AG08396 (cell line): ENCODE data around the gene KRT16.
"Not testable (repeated sequence)": the region's sequence is repeated elsewhere in the genome, so short reads cannot be mapped to it uniquely, and the experiment has no call there.

ENCODE experiments used
- DNase-seq: peaks from one replicate; pipeline ENCODE4 v3.0.0; 2012; ENCODE audit warnings: low spot score, mixed read lengths

KRT16 gene

GRCh38 chr17:41628073-41628370 lies 15.5 kb upstream of the KRT16 start:
- not testable (repeated sequence) for DNase-seq

DNA sequence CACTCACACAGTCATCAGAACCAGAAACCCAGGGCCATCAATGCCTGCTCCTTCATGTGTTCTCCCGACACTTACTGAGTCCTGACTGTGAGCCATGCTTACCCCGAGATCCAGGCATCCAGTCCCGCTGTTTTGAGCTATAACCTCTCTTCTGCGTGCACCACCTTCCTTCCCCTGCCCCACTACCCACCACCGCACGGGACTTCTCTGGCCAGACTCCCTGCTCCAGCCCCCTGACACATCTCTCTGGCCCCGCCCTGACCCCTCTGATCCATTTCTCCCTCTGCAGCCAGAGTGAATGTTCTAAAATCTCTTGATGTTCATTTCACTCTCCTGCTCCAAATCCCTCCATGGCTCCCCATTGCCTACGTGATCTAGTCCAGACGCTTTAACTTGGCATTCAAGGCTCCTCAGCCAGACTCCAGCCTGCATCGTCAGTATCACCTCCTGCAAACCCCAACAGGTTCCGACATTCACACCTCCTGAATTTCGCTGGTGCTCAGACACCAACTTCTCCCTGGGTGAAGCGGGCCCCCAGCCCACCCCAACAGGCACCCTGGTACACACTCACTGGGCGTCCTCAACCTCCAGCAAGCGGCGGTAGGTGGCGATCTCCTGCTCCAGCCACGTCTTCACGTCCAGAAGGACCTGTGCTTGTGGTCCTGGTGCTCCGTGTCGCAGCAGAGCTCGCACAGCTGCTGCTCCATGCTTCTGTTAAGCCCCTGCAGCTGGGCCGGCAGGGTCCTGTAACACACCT lies 14.9 kb upstream of the KRT16 start:
- DNase-seq, result no peak

DNA sequence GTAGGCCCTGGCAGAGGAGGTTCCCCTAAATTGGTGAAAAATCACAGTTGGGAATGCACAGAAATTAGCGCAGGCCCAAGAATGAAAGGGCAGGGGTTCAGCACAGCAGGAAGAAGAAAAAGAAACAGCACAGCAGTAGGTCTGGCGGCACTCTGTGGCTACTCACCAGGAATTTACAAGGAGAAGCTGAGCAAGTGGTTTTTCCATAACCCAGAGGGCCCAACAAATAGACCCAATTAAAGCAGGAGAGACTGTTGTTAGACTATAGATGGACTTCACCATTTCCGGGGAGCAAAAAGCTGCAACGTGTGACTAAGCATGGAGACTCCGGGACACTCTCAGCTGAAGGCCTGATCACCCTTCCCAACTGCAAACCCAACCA lies 14.3 kb upstream of the KRT16 start:
- not testable (repeated sequence) for DNase-seq

DNA sequence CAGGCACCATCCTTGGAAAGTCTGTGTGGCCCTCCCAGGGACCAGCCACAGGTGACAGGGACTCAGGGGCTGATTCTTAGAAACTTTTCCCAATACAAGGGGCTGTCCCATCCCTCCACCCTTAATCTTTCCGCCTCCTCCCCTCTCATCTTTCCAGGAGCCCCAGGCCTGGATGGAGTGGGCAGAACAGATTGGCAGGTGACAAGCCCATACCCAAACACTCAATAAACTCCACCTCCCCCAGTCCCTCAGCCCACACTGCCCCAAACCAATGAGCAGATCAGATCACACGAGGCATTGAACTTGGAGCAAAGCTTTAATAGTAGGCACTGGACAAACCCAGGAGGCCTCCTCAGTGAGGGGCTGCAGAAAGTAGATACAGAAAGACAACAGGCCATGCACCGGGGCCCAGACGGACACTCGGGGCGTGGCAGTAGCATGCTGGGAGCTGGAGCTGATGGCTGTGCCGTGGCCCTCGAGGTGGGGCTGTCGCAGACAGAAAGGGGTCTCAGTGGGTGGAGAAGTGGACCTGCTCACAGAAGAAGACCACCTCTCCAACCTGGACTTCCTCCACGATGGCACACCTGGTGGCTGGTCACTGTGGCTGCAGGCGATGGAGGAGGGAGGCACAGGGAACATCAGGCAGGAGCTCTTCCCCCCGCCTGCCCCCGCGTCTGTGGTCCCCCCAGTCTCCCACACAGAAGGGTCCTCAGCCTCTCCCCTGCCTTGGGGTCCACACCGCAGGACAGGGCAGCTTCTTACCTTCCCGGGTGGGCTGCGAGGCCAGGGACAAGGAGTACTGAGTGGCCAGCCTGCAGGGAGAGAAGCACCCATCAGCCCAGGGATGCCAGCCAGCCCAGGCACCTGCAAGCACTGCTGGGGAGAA lies 13.7 kb upstream of the KRT16 start:
- not testable (repeated sequence) for DNase-seq

- no peak for DNase-seq
These were observed 13.0 kb upstream of the KRT16 start for GRCh38 chr17:41625602-41626001.

DNA sequence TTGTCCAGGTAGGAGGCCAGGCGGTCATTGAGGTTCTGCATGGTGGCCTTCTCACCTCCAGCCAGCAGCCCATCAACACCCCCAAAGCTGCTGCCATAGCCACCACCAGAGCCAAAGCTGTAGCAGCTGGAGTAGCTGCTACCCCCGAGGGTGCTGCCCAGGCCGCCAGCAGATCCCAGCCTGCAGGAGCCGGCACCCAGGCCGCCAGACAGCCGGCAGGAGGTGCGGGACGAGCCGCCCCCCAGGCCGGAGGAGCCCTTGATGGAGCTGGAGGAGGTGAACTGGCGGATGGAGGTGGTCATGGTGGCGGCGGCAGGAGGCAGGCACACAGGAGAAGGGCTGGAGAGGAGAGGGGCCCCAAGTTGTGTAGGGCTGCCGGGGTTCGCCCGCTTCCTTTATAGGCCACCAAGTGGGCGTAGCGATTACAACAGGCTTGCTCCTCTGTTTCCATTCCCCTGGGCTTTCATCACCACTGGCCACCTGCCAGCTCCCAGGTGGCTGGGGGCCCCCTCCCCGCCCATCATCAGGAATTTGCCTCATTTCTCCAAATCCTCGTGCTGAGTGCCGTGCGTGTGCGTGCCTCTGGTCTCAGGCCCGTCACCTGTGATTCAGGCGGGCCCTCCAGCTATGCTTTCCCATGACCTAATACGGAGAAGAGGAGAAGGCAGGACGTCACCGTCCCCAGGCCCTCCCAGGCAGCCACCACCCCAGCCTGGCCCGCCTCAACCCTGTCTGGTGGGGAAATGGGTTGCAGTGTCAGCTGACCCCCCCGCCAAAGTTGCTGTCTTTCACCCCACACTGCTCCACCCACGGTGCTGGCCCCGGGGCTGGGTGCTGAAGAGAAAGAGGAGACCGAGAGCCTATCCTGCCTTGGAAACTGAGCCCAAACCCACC lies 11.9 kb upstream of the KRT16 start, which contains the start of gene KRT17:
Gene KRT17 (minus strand): TSS at position 368 of the 894 bp plus-strand sequence. CDS start 66 bp downstream, at position 302.
- no peak for DNase-seq

DNA sequence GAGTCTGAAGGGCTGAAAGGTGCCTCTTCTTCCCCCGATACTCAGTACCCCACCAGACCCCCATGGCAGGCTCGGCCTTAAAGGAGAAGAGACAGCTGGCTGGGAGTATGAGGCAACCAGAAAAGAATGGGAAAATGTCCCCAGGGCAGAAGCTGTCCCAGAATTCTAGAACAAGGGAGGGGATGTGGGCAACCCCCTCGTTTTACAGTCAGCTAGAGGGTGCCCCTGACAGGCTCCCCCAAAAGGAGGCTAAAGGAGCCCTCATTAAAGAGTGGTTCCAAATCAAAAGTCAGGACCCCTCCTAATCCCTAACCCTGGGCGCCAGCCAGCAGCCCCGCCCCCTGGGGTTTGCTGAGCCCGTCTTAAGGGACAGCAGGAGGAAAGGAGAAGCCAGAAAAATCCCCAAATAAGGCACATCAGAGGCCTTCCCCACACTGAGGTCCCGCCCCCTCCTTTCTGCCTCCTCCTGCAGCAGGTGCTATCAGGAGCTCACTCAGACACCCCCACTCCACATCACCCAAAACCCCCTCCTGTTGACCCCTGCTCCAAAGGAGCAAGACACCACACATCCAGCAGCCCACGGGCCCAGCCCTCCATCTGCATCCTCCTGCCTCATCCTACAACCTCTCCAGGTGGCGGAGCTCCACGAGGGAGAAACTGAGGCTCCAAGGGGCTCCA lies 10.8 kb upstream of the KRT16 start:
- DNase-seq, result not testable (repeated sequence)

DNA sequence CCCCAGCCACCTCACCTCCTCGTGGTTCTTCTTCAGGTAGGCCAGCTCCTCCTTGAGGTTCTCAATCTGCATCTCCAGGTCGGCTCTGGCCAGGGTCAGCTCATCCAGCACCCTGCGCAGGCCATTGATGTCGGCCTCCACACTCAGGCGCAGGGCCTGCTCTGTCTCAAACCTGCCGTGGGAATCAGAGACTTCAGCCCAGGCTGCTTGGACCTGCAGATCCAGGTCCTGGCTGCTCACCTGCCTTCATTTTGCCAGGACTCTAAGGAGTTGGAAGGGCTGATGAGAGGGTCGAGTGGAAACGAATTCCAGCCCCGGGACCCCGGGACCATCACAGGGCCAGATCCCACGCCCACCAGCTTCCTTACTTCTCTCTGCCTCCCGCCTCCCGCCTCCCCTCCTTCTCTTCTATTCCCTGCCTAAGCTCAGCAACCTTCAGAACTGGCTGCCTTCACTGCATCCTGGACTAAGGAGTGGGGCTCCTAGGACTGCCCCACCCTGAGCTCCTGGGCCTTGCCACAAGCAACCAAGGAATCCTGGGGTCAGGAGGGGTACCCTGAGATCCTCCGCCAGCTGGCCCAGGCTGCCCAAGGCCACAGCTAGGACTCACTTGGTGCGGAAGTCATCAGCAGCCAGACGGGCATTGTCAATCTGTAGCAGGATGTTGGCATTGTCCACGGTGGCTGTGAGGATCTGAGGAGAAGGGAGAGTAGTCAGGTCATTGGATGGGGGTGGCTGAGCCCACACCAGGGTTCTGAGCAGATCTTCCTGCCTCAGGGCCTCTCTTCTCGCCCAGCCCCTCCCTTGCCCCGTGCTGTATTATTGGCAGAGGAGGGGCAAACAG lies 10.0 kb upstream of the KRT16 start:
- DNase-seq, result not testable (repeated sequence)

- DNase-seq, result no peak
These were observed 9.3 kb upstream of the KRT16 start for GRCh38 chr17:41621916-41622315.

DNA sequence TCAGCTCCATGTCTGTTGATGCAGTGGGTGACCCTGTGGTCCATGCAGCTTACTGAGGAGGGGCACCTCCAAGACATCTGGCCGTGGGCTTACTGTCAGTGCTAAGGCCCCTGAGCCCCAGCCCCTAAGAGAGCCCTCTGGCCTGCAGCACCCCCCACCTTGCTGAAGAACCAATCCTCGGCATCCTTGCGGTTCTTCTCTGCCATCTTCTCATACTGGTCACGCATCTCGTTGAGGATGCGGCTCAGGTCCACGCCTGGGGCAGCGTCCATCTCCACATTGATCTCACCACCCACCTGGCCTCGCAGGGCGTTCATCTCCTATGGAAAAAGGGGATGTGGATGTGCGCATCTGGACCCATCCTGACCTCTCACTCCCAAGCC lies 8.9 kb upstream of the KRT16 start:
- DNase-seq, result not testable (repeated sequence)

DNA sequence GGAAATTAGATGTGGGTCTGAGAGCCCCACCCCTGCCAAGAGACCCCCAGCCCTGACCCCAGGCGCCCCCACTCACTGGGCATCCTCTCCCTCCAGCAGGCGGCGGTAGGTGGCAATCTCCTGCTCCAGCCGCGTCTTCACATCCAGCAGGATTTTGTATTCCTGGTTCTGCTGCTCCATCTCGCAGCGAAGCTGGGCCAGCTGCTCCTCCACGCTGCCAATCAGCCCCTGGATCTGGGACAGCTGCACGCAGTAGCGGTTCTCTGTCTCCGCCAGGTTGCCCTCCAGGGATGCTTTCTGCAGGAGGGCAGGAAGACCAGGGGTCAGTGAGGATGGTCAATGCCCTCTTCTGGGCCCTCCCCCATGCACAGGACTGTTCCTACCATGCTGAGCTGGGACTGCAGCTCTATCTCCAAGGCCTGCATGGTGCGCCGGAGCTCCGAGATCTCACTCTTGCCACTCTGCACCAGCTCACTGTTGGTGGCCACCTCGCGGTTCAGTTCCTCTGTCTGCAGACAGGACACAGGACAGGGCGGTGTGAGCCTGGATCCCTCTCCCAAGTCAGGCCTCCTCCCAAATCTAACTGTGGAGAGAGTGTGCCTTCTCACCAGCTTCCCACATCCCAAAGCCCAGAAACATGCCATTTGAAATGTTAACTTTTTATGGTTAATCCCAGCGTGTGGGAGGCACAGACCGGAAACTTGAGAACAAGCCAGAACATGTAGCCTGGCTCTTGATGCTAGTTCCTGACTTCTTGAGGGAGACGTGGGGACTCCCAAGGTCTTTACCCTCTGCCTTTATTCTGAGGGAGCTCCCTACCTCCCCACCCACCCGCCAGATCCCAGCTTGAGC lies 8.2 kb upstream of the KRT16 start:
- DNase-seq, result no peak

DNA sequence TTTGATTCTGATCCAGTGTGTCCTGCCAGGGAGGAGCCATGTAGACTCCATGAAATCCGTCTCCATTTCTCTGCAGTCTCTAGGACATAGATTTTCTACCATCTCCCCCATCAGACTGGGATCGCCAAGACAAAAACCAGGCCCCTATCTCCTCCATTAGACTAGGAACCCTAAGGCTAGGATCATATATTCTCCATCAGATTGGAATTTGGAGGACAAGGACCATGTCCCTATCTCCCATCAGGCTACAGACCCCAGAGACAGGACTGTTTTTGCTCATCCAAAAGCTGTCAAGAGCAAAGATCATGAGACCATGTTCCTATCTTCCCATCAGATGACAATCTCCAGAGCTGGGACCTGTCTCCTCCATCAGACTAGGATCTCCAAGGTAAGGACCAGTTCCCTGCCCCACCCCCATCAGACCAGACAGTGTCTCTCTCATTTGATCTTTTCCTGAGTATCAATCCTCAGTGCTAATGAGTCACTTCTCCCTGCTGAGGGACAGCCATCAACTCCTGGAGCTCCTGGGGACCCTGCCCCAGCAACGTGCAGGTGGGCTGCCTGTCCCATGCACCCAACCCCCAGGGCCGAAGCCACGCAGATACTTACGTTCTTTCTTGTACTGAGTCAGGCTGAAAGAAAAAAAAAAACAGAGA lies 7.5 kb upstream of the KRT16 start:
- DNase-seq, result not testable (repeated sequence)

DNA sequence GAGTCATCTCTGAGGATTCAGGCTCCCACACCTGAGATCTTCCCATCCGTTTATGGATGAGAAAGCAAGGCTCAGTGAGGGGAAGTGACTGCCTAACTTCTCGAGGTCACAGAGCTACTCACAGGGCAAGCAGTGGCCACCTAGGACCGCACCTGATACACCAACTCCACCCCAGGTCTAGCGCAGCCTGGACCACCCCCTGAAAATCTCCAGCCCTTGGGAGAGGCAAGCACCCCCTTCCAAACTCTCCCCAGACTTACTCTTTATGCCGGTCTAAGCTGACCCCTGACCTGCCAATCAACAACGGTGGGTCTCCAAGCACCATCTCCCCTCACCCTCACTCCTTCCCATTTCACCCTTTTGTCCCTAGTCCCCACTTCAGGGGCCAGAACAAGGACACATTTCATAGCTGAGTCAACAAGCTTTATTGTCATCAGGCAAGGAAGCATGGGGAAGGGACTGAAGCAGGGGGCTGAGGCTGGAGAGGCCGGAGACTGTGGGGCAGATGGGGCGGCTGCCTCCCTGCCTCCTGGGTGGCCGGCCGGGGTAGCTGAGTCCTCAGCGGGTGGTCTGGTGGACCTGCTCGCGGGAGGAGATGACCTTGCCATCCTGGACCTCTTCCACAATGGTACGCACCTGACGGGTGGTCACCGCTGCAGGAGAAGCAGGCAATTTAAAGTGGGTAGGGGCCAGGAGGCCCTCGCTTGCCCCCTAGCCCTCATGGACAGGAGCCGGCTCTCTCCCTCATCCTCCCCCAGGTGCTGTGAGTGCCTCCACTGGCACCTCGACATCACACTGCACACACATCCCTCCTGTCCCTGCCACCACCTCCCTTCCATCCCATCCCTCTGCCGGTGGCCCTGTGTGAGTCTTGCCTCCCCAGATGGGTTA lies 6.7 kb upstream of the KRT16 start:
- DNase-seq, result no peak

DNA sequence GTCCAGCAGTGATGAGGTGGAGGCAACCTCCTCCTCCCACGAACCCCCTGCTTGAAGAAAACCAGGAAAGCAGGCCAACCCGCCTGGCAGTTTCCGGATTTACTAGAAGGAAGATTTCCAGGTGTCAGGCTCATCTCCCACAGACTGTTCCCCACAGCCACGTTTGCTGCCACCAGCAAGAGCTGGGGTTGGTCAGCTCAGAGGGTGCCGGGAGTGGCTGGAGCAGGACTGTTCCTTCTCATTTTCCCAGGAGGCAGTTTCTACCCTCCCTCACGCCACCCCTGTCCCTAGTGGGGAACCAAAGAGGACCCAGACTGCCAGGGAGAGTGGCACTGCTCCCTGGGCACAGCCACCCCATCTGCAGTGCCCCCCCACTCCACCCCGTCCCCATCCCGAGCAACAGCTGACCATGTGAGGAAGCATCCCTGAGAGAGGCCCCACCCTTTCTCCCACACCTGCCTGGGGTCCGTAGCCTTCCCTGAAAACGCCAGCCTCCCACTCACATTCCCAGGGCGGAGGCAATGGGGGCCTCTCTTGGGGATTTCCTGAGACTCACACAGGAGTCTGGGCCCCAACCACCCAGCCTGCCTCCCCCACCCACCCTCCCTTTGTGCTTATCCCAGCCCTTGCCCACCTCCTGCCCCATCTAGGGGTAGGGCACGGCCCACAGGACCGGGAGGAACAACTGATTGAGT lies 5.9 kb upstream of the KRT16 start:
- no peak for DNase-seq

- DNase-seq, result no peak
These were observed 5.1 kb upstream of the KRT16 start for GRCh38 chr17:41617698-41618097.

GRCh38 chr17:41617136-41617535 lies 4.6 kb upstream of the KRT16 start:
- no peak for DNase-seq

DNA sequence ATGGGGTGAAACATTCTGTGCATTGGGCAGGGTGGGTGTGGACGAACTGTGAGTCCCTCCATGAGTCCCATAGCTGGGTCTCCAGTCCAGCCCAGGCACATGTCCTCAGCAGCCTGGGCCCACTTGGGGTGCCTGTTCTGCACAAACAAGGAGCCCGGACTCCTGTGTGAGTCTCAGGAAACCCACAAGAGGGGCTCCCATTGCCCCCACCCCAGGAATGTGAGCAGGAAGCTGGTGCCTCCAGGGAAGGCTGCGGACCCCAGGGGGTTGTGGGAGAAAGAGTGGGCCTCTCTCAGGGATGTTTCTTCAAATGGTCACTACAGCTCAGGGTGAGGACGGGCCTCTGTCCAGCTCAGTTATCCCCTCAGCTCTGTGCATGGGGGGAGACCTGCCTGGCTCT lies 3.9 kb upstream of the KRT16 start:
- DNase-seq, result not testable (repeated sequence)

DNA sequence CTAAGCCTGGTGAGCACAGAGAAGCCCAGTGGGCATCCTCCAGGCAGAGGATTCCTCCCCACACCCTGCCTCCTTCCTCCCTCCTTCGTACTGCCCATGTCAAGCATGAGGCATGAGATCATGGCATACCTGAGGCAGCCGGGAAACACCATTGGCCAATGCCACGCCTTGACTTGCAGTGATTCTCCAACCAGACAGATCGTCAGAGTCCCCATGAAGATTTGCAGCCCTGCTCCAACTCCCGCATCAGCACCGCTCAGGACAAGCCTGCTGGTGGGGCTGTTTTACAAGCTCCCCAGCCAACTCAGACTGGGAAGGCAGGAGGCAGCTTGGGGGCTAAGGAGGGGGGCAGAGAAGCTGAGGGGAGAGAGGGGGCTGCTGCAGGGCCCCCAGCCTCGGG lies 2.9 kb upstream of the KRT16 start:
- no peak for DNase-seq
